Measurements from ENCODE around the gene PLD2.

PLD2 gene, protein sequence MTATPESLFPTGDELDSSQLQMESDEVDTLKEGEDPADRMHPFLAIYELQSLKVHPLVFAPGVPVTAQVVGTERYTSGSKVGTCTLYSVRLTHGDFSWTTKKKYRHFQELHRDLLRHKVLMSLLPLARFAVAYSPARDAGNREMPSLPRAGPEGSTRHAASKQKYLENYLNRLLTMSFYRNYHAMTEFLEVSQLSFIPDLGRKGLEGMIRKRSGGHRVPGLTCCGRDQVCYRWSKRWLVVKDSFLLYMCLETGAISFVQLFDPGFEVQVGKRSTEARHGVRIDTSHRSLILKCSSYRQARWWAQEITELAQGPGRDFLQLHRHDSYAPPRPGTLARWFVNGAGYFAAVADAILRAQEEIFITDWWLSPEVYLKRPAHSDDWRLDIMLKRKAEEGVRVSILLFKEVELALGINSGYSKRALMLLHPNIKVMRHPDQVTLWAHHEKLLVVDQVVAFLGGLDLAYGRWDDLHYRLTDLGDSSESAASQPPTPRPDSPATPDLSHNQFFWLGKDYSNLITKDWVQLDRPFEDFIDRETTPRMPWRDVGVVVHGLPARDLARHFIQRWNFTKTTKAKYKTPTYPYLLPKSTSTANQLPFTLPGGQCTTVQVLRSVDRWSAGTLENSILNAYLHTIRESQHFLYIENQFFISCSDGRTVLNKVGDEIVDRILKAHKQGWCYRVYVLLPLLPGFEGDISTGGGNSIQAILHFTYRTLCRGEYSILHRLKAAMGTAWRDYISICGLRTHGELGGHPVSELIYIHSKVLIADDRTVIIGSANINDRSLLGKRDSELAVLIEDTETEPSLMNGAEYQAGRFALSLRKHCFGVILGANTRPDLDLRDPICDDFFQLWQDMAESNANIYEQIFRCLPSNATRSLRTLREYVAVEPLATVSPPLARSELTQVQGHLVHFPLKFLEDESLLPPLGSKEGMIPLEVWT

DNA sequence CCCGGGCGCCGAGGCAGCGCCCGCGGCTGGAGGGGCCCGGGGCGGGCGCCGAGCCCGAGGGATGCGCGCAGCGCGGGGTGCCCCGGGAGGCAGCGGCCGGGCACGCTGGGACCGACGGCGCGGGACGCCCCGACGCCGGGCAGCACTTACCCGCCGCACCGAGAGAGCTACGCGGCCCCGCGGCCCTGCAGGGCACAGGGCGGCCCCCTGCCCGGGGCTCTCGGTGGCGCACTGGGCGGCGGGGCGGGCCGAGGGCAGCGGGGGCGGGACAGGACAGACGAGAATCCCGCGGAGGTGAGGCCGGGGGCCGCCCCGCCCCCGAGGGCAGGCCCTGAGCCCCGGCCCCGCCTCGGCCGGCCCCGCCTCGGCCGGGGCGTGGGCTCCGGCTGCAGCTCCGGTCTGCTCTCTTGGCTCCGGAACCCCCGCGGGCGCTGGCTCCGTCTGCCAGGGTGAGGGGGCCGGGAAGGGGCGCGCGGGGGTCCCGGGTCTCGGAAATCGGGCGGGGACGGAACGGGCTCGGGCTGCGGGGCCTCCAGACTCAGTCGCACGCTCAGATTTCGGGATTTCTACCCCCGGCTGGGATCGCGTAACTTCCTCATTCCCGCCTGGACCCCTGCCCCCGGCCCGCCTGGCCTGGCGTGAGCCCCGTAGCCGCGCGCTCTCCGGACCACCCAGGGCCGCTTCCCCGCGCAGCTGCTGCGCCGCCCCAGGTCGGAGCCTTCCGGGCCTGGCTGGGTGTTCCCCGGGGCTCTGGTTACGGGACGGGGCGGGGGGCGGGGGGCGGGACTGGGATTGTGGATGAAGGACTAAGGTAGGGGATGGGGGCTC is at the start of gene PLD2:
Gene PLD2 (plus strand): TSS at position 376 of the 828 bp plus-strand sequence. CDS start 621 bp downstream, outside the sequence.
- peak; percentile 86 for DNase-seq

DNA sequence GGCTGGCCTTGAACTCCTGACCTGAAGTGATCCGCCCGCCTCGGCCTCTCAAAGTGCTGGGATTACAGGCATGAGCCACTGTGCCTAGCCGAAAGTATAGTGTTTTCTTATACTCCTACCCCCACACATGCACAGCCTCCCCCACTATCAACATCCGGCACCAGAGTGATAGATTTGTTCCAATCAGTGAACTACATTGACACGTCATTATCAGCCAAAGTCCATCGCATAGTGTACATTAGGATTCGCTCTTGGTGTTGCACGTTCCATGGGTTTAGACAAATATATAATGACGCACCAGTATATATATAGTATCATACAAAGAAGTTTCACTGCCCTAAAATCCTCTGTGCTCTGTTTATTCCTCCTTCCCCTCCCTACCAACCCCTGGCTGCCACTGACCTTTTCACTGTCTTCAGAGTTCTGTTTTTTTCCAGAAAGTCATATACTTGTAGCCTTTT is 47.1 kb upstream of the PLD2 start:
- no peak for DNase-seq

DNA sequence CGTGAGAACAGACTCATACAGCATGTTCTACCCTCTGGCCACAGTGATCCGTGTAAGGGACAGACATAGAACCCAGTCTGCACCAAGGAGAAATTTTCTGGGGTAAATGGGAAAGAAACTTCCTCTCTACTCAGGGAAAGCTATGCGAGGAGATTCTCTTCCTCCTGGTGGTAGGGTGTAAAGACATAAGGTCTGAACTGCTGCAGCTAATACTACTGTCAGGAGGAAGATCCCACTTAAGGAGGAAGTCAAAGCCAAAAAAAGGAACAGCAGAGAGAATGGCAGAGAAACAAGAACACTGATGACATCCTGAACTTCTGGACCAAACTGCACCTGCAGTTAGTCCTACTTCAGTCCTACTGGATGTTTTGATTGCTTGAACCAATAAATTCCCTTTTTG is 42.4 kb upstream of the PLD2 start:
- DNase-seq: no peak

DNA sequence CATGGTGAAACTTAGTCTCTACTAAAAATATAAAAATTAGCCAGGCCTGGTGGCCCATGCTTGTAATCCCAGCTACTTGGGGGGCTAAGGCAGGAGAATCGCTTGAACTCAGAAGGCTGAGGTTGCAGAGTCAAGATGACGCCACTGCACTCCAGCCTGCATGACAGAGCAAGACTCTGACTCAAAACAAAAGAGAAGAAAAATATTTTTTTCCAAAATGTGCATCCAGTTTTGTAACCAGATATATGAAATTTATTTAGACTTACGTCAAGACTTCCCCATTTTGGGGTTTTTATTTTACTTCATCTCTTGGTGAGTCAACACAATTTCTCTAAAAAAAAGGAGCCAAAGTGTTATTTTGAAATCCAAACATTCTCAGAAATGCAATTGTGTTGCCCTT is 40.8 kb upstream of the PLD2 start:
- no peak for DNase-seq

DNA sequence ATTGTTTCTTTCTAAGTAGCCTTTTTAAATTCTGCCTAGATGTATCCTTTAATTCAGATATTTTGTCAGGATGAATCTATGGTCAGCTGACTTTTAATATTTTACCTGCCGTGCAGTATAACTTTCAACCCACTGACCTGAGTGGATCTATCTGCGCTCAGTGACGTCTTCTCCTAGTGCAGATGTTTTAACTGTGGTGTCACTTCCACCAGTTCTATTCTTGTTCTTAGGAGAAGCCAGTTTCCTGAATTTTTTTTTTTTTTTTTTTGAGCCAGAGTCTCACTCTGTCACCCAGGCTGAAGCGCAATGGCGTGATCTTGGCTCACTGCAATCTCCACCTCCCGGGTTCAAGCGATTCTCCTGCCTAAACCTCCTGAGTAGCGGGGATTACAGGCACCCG is 40.2 kb upstream of the PLD2 start:
- no peak for DNase-seq

DNA sequence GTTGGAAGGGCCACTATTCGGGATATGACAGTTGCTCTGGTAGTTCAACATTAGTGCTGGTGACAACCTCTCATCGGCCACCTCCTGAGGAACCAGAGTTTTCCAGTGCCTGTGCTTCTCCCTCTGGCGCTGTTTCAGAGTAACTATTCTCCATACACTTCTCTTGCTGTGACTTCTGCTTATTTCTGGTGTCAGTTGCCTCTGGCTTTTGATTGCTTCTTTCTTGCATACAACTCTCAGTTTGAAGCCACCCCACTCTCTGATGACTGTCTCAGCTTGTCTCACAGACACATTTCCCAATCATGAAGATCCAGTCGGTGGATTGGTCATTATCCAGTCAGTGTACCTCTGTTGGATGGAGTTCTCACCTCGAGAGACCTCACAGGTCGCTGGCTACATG is 38.7 kb upstream of the PLD2 start:
- no peak for DNase-seq

DNA sequence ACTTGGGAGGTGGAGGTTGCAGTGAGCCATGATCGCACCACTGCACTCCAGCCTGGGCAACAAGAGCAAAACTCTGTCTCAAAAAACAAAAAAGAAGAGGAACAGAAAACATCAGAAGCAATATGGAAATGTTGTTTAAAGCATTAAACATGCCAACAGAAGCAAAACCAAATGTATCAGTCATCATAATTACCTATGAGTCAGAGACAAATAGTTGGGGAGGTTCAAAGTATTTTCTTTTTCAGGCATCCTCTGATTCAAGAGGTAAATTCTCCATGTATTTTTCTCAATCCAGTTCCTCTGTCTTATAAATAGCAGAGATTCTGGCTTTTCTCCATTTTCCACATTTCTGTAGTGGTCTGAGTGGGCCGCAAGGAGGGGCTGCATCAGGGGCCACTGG is 37.3 kb upstream of the PLD2 start:
- peak; percentile 37 for DNase-seq

DNA sequence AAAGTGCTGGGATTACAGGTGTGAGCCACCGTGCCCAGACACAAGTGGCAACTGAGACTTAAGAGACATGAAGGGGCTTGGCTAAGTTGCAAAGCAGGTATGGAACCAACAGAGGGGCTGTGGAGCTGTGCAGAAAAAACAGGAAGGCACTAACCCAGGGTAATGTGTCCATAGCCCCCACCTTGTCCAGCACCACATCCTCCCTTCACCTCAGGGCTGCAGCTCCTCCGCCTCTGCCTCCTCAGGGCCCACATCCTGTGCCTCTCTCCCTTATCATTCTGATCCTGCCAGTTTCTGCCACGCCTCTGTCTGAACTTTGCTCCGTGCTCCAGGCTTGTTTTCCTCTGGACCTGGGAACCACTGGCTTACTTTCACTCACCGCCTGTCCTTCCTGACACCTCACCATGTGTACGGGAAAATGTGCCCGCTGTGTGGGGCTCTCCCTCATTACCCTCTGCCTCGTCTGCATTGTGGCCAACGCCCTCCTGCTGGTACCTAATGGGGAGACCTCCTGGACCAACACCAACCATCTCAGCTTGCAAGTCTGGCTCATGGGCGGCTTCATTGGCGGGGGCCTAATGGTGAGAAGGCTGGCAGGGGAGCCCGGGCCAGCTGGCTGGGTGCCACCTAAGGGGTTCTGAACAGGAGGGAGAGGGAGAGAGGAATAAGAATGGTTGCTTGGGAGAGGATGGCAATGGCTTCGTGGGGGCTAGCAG is 35.3 kb upstream of the PLD2 start, which contains the start of gene TM4SF5:
Gene TM4SF5 (plus strand): TSS at position 368 of the 716 bp plus-strand sequence. CDS start 37 bp downstream, at position 405.
- no peak for DNase-seq

DNA sequence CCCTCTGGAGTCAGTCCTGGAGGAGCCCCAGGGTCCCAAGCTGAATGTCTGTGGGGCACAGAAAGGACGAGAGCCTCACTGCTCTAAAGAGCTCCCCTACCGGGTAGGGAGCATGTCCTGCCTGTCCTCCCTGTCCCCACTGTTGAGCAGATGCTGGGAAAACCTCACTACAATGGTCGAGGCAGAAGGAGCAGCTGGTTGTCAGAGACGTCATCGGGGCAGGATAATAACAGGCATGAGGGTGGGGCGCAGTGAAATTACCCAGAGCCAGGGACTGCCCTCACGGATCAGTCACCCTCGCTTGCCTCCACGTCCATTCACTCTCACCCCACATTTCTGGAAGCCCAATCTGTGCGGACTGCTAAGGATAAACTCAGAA is 34.7 kb upstream of the PLD2 start:
- no peak for DNase-seq

DNA sequence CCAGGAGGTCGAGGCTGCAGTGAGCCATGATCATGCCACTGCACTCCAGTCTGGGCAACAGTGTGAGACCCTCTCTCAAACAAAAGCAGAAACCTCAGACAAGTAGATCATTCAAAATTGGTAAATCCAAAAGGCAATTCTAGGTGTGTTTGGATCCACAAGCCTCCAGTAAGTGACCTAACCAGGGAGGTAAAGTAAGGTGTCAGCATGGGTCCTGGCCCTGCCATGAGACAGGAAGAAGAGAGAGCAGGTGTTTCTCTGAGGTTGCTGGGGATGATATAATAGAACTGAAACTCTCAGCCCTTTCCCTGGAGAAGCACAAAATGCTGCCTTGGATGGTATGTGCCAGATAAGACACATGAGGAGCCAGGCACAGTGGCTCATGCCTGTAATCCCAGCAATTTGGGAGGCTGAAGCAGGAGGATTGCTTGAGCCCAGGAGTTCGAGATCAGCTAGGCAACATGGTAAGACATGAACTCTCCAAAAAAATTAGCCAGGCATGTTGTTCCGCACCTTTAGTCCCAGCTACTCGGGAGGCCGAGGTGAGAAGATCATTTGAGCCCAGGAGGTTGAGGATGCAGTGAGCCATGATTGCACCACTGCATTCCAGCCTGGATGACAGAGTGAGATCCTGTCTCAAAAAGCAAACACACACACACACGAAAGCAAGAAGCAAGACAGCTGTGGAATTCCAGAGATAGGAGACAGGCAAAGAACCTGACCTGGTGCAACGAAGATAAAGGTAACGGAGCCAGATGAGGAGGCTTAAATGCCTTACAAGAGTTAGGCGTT is 28.8 kb upstream of the PLD2 start:
- no peak for DNase-seq

DNA sequence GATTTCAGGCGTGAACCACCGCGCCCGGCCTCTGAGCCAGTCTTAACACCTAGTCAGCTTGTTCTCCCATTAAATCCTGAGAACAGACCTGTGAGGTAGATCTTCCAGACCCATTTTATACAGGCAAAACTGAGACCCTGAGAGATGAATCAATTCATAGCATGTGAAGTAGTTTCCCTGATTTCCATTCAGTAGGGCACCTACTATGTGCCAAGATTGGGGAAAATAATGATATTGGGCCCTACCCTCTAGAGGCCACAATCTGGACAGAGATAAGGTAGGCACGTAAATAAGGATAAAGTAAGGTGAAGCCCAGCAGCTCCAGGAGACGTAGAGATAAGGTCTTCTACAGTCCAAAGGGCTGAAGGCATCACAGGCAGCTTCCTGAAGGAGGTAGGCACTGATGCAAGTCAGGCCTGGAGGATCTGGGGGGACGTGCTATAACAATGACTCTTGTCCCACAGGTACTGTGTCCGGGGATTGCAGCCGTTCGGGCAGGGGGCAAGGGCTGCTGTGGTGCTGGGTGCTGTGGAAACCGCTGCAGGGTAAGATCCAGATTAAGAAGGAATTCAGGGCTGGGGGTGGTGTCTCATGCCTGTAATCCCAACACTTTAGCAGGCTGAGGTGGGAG is 26.5 kb upstream of the PLD2 start:
- DNase-seq: no peak

DNA sequence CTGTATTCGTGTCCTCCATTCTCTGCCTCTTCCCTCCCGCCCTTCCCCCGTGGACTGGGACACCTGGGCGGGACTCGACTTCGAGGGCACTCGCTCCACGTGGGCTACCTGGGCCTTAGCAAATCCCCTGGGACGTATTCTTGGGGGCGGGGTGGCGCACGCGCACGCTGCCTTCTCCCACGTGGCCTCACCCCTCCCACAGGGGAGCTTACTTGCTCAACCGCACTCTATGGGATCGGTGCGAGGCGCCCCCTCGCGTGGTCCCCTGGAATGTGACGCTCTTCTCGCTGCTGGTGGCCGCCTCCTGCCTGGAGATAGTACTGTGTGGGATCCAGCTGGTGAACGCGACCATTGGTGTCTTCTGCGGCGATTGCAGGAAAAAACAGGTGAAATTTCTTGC is 24.3 kb upstream of the PLD2 start:
- DNase-seq: no peak

DNA sequence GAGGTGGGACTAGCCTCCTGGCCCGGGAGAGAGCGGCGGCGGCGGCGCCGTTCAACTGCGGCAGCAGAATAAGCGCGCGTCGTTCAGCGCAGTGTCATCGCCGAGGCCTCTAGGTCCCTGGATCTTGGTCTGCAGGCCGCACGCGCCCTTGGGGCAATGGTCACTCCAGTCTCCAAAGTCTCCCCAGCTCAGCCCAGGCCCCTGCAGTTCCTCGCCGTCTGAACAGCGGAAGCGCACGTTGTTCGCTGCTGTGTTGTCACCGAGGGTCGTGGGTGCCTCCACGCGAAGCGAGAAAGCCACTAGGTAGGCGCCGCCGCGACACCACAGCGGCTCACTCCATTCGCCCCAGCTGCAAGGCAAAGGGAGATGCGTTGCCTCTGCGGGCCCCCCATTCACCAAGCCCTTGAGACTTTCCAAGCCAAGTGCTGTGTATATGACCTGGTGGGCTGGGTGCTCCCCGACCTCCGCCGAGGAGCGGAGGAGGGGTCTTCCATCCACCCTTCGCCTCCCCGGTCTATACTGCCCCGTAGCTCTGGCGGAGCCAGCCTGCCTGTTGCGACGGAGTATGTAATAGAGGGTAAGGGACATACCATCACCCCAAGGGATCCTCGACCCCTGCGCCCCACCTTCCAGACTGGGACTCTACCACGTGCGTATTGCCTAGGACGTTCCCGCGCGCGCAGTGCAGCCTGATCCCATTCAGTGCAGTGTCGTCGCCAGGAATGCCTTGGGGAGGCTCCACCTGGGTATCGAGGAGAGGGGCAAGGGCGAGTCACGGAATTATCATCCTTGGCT is 21.4 kb upstream of the PLD2 start:
- no peak for DNase-seq

DNA sequence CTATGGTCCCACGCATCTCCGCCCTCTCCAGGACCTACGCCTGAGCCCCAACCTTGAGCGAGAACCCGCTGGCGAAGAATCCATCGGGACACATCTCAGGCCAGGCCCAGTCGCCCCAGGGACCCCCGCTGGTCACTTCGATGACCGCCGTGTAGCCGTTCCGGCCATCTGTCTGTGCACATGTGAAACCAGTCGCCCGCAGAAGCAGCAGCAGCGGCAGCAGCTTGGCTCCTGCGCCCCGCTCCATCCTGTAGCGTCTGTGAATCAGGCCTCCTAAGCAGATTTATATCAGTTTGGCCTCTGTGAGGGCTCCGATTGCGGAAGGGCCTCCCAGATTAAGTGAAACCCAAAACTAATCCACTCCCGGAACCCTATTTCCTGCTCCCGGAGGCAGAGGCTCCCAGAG is 20.8 kb upstream of the PLD2 start, which contains the start of gene VMO1:
Gene VMO1 (minus strand): TSS at position 259 of the 406 bp plus-strand sequence. CDS start 12 bp downstream, at position 247.
- DNase-seq: peak; percentile 56

DNA sequence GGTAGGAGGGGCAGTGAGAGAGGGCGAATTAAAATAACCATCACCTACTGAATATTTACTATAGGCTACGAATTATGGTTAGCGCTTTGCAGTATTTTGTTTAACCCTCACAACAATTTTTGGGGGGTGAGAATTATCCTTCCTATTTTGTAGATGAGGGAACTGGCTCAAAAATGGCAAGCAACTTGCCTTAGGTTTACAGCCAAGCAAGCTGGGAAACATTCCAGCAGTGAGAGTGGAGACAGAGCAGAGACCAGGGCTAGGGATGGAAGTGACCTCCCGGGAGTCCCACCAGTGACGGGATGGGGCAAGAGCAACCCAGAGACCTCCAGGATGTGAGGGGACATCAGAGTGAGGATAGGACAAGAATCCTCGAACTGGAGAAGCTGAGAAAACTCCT is 20.4 kb upstream of the PLD2 start:
- no peak for DNase-seq

DNA sequence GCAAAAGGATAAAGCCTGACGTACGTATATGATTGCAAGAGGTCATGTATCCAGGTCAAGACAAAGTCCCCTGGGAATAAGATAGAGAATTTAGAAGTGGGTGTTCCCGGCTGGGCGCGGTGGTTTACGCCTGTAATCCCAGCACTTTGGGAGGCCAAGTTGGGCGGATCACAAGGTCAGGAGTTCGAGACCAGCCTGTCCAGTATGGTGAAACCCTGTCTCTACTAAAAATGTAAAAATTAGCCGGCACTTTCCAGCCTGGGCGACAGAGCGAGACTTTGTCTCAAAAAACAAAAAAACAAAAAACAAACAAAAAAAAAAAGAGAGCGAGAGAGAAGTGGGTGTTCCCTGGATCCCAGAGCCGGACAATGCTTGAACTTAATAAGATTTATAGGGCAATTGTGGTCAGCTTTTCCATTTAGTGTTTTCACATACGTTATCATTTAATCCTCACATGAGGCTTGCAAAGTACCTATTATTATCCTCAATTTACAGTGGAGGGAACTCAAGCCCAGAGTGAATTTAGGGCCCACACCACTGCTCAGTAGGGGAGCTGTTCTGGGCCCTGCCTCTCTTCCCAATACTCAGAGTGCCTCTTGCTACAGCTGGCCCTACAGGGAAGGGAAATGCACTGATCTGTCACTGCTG is 18.7 kb upstream of the PLD2 start:
- no peak for DNase-seq

DNA sequence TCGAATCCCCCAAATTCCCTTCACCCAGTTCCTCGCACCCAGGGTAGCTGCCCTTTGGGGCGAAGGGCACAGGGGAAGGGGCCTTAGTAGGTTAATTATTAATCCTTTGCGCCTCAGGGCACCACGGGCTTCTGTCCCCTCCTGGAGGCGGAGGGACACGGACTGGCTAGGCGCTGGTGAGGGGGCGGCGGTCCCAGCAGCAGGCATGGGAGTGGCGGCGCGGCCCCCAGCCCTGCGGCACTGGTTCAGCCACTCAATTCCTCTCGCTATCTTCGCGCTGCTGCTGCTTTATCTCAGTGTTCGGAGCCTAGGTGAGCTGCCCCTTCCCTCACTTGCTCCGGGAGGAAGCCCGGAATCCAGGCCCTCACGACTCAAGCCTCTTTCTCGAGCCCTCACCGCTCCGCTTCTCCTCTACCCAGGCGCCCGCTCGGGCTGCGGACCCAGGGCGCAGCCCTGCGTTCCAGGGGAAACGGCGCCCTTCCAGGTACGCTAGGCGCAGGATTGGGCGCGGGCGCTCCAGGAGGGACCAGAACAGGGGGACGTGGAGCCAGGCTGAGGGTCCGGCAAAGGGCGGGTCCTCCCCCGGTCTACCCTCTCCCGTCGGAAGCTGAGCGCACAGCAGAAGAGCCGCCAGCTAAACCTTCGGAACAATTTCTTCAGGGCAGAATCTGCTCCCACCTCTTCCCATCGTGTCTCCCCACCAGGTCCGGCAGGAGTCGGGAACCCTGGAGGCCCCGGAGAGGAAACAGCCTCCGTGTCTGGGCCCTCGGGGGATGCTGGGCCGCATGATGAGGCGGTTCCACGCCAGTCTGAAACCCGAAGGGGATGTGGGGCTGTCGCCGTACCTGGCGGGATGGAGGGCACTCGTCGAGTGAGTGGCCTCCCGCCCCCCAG is 17.9 kb upstream of the PLD2 start, which contains the start of gene GLTPD2:
Gene GLTPD2 (plus strand): TSS at position 158 of the 894 bp plus-strand sequence. CDS start 48 bp downstream, at position 206.
- no peak for DNase-seq

DNA sequence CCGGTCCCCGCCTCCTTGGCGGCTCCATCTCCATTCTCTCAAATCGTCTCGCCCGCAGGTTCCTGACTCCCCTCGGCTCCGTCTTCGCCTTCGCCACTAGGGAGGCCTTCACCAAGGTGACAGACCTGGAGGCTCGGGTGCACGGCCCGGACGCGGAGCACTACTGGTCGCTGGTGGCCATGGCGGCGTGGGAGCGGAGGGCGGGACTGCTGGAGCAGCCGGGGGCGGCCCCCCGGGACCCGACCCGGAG is 17.3 kb upstream of the PLD2 start:
- no peak for DNase-seq
